Calu3 (cell line): ENCODE data around the gene HYI. TPM values are rescaled to one million over a fixed set of nuclear protein-coding genes. Genes with fewer than 3 reads are reported as not detected.
A peak's percentile ranks its signal among the peaks of the same experiment; 100 is the strongest.
"Not testable (repeated sequence)": the region's sequence is repeated elsewhere in the genome, so short reads cannot be mapped to it uniquely, and the experiment has no call there.

Source experiments
- Bru-seq: library from RNA; stranded (reverse); fragments of 400-500 nt; gene quantifications from one replicate; lab custom pipeline; 2021; lab: Mats Ljungman, UMichigan
- BruChase-seq, 2 experiments: library from RNA; stranded (reverse); fragments of 400-500 nt; gene quantifications; one replicate each; lab custom pipeline; 2021; lab: Mats Ljungman, UMichigan
- BruUV-seq: library from RNA; stranded (reverse); fragments of 400-500 nt; replicated peaks from 2 replicates; lab custom pipeline; 2021; lab: Mats Ljungman, UMichigan
- CTCF ChIA-PET: fragments of 300-600 bp; sonication (Branson Sonifier 250); formaldehyde crosslinking; loops from one replicate; lab custom pipeline; 2022; ENCODE audit warnings: antibody characterized with exemption; lab: Charles Lee
- DNase-seq: peaks from one replicate; pipeline ENCODE4 v3.0.0; 2022
- H3K27ac Mint-ChIP-seq: one replicate; pipeline ENCODE4 v1.8.0; 2022; ENCODE audit warnings: mixed read lengths; ENCODE audit not compliant: unreplicated experiment
- H3K27me3 Mint-ChIP-seq: one replicate; pipeline ENCODE4 v1.8.0; 2022; ENCODE audit warnings: mixed read lengths; ENCODE audit not compliant: unreplicated experiment
- H3K36me3 Mint-ChIP-seq: one replicate; pipeline ENCODE4 v1.8.0; 2022; ENCODE audit warnings: mild to moderate bottlenecking, moderate library complexity, mixed read lengths; ENCODE audit not compliant: insufficient read depth, unreplicated experiment
- H3K4me1 Mint-ChIP-seq: one replicate; pipeline ENCODE4 v1.8.0; 2022; ENCODE audit warnings: mild to moderate bottlenecking, low read depth, mixed read lengths; ENCODE audit not compliant: unreplicated experiment
- H3K4me3 Mint-ChIP-seq: one replicate; pipeline ENCODE4 v1.8.0; 2022; ENCODE audit warnings: mild to moderate bottlenecking, low read depth, moderate library complexity, mixed read lengths; ENCODE audit not compliant: unreplicated experiment
- H3K9me3 Mint-ChIP-seq: one replicate; pipeline ENCODE4 v1.8.0; 2022; ENCODE audit warnings: low read depth, mixed read lengths; ENCODE audit not compliant: unreplicated experiment
- CTCF ChIP-seq: fragments of 200-600 bp; IDR thresholded peaks from one replicate; pipeline ENCODE4 v1.8.0; 2022; ENCODE audit warnings: antibody characterized with exemption; ENCODE audit not compliant: unreplicated experiment
- intact Hi-C: fragments of 100-400 bp; cut with micrococcal nuclease; formaldehyde crosslinking; loops from one replicate; pipeline ENCODE4 v1.10.0; 2022; ENCODE audit not compliant: unreplicated experiment
- long read RNA-seq: library from polyadenylated mRNA; stranded (forward); transcript quantifications from one replicate; pipeline ENCODE4 v2.0.0, GENCODE V29; 2022
- total RNA-seq: library from RNA; stranded (reverse); gene quantifications from 2 replicates; pipeline ENCODE4 v1.2.3, GENCODE V29; 2022

HYI gene
- total RNA-seq, result 44.4 and 67.4 TPM in 2 replicates
- percentile 68 among the genes with signal in this experiment for Bru-seq, nascent RNA
- BruChase-seq, experiment 1, labeled RNA remaining after a 6-hour chase, result percentile 83 among the genes with signal in this experiment
- percentile 82 among the genes with signal in this experiment for BruChase-seq, experiment 2, labeled RNA remaining after a 2-hour chase
- long read RNA-seq, transcript HYI-201 (8 exons, 1,265 nt), result minor isoform, 5 of 24 reads
- long read RNA-seq, transcript HYI-204 (8 exons, 1,066 nt), result major isoform, 6 of 24 reads
- long read RNA-seq, partial matches to known transcripts, result 3 of 24 reads
- long read RNA-seq, other reads (novel, unspliced or antisense), result 4 of 24 reads

GRCh38 chr1:43453442-43454269, at the start of gene HYI:
HYI (minus strand) TSS chr1:43453931; CDS start chr1:43453793, 138 bp downstream.
- BruUV-seq, result no TSS peak
- Mint-ChIP-seq H3K27ac (peak within 1 kb of the TSS; percentile 90), H3K27me3 (no peaks in the 10 kb centered on the region), H3K4me1 (peaks cover 22% of the 10 kb centered on the region), H3K4me3 (peak within 1 kb of the TSS; percentile 49), H3K36me3 (peaks cover 60% of the 10 kb centered on the region), H3K9me3 (peaks cover 3% of the 10 kb centered on the region)
- no peak for TF ChIP-seq CTCF
- peak; percentile 85 for DNase-seq
- intact Hi-C loops, result loop anchor here (5.0 kb wide), 1 partner anchor 74 kb away; no protein-coding TSS in a partner anchor
- CTCF ChIA-PET, result interaction anchor here (0.6 to 1.5 kb wide), 6 partner anchors 11 to 83 kb away, joined by 3 to 4 read pairs (median 3); no protein-coding TSS in a partner anchor

GRCh38 chr1:43501806-43502205, 48.1 kb upstream of the HYI start:
- H3K4me1 Mint-ChIP-seq, H3K9me3 Mint-ChIP-seq, H3K4me3 Mint-ChIP-seq, DNase-seq, intact Hi-C loops, H3K27ac Mint-ChIP-seq, H3K36me3 Mint-ChIP-seq, BruUV-seq, H3K27me3 Mint-ChIP-seq, CTCF ChIA-PET: not testable (repeated sequence)

GRCh38 chr1:43499898-43500297, 46.2 kb upstream of the HYI start:
- no TSS peak for BruUV-seq
- CTCF ChIA-PET, result no interaction called here
- TF ChIP-seq CTCF, result no peak

GRCh38 chr1:43495204-43495603, 41.5 kb upstream of the HYI start:
- Mint-ChIP-seq H3K27me3 (no peaks in the 10 kb centered on the region), H3K36me3 (no peaks in the 10 kb centered on the region), H3K4me1 (no peaks in the 10 kb centered on the region), H3K27ac (no peak overlapping the region), H3K9me3 (peaks cover 4% of the 10 kb centered on the region), H3K4me3 (no peak overlapping the region)
- no peak for TF ChIP-seq CTCF
- no TSS peak for BruUV-seq
- intact Hi-C loops, result no loop called here
- CTCF ChIA-PET, result no interaction called here
- DNase-seq, result no peak

More at GRCh38 chr1:43499898-43500297, 46.2 kb upstream of the HYI start:
- H3K4me1 Mint-ChIP-seq, result no peaks in the 10 kb centered on the region
- H3K36me3 Mint-ChIP-seq, result no peaks in the 10 kb centered on the region
- no peak for DNase-seq
- H3K27me3 Mint-ChIP-seq, result no peaks in the 10 kb centered on the region
- intact Hi-C loops, result no loop called here
- no peak overlapping the region for H3K27ac Mint-ChIP-seq
- H3K4me3 Mint-ChIP-seq, result no peak overlapping the region
- peaks cover under 1% of the 10 kb centered on the region for H3K9me3 Mint-ChIP-seq
